ENCODE data around the gene CLCNKB. TPM values are rescaled to one million over a fixed set of nuclear protein-coding genes. Genes with fewer than 3 reads are reported as not detected.

The CLCNKB gene
- total and polyA plus RNA-seq, 2 experiments from 2014 or later = 1.3 to 1.9 TPM

- no peak overlapping the region for H3K27ac ChIP-seq (ENCODE audit: low read depth)
- 0 out of 2 replicates have a peak, but pooled peaks cover 5% of the 10 kb centered on the region for H3K4me1 ChIP-seq (ENCODE audit: insufficient read depth)
- no peak overlapping the region for H3K27ac Mint-ChIP-seq
- no peaks in the 10 kb centered on the region for H3K36me3 Mint-ChIP-seq (ENCODE audit: low read depth)
- ATAC-seq = no peak; the same call in 2 of the 3 replicates
- no peaks in the 10 kb centered on the region for H3K36me3 ChIP-seq (ENCODE audit: insufficient read depth)
- H4K20me1 ChIP-seq (replicated peaks; ENCODE audit: insufficient read depth) = no peaks in the 10 kb centered on the region
- no peaks in the 10 kb centered on the region for H3K9me2 ChIP-seq (ENCODE audit: insufficient read depth)
- peaks cover 16% of the 10 kb centered on the region for H3K4me1 Mint-ChIP-seq
- no peak overlapping the region for H2AFZ ChIP-seq
- no peak overlapping the region for H3K4me3 Mint-ChIP-seq
- H3K27me3 ChIP-seq (ENCODE audit: insufficient read depth) = no peaks in the 10 kb centered on the region
- no peaks in the 10 kb centered on the region for H3F3A ChIP-seq (replicated peaks; ENCODE audit: low read depth)
- DNase-seq (ENCODE audit: low spot score) = no peak
- H3K4me2 ChIP-seq = no peak overlapping the region
- H3K79me2 ChIP-seq (replicated peaks; ENCODE audit: insufficient read depth) = no peaks in the 10 kb centered on the region
- TF ChIP-seq NANOG (IDR thresholded peaks at IDR 0.05; ENCODE audit: borderline replicate concordance) = no peak
- no peak for TF ChIP-seq EZH2phosphoT487 (IDR thresholded peaks at IDR 0.05; ENCODE audit: unreplicated experiment)
- TF ChIP-seq POLR2AphosphoS5 (IDR thresholded peaks at IDR 0.05; ENCODE audit: low read depth) = no peak
- TF ChIP-seq REST (IDR thresholded peaks at IDR 0.05; ENCODE audit: unreplicated experiment) = no peak
- TF ChIP-seq ZNF114 (CRISPR knock-in tag; IDR thresholded peaks at IDR 0.05) = no peak
- no peak for TF ChIP-seq EZH2 (IDR thresholded peaks at IDR 0.05; ENCODE audit: low read depth, unreplicated experiment)
- TF ChIP-seq JUNB (IDR thresholded peaks at IDR 0.05; ENCODE audit: unreplicated experiment) = no peak
- no peak for TF ChIP-seq ZNF331 (CRISPR knock-in tag; IDR thresholded peaks at IDR 0.05; ENCODE audit: low read depth)
- no peak for TF ChIP-seq CREB1 (CRISPR knock-in tag; IDR thresholded peaks at IDR 0.05; ENCODE audit: low read depth)
- TF ChIP-seq ZNF462 (CRISPR knock-in tag; IDR thresholded peaks at IDR 0.05) = no peak
- no peaks in the 10 kb centered on the region for H3K9me3 Mint-ChIP-seq
- peaks cover 7% of the 10 kb centered on the region for H3K27me3 Mint-ChIP-seq (ENCODE audit: insufficient read depth, low read depth, poor library complexity)
- no peak overlapping the region for H3K4me3 ChIP-seq
Measured at GRCh38 chr1:16046842-16047241, 3.3 kb downstream of the CLCNKB start.
